Astrocyte (in vitro differentiated cells and primary cell): ENCODE data around the gene DYSF.

Source experiments
- CTCF ChIP-seq: IDR thresholded peaks from 2 replicates; pipeline ENCODE4 v1.5.1; 2011; ENCODE audit warnings: low read depth, mild to moderate bottlenecking, inconsistent platforms, low read length, moderate library complexity; ENCODE audit not compliant: insufficient read depth
- EZH2 ChIP-seq: IDR thresholded peaks from 2 replicates; pipeline ENCODE4 v1.6.1; 2012; ENCODE audit warnings: mild to moderate bottlenecking, low read length, inconsistent platforms; ENCODE audit not compliant: insufficient read depth

- TF ChIP-seq EZH2 (no peak), CTCF (no peak)
Observed at GRCh38 chr2:71689393-71689792, 236.0 kb downstream of the DYSF start.
